ENCODE results near the gene FAM110C. TPM values are rescaled to one million over a fixed set of nuclear protein-coding genes. Genes with fewer than 3 reads are reported as not detected.

FAM110C gene
- polyA plus RNA-seq, 1 of the 3 experiments (the other 2 are of a cell fraction): not detected

DNA sequence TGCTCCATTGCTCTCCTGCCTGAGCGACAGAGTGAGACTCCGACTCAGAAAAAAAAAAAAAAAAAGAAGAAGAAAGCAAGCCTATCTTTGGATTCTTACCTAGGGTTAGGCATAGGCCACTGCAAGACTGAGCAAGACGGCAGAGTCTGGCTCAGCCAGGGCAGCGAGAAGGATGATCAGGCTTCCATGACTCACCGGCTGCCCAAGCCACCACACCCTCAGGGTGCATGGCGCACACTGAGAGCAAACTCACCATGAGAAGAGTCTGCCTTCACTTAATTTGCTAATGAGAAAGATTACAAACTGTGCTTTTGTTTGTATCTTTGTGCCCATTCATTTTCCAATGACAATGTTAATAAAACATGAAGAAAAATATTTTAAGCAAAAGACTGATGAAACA is 8.2 kb downstream of the FAM110C start:
- POLR2A ChIA-PET: no interaction called here
- no peaks in the 10 kb centered on the region for H3K4me1 ChIP-seq (ENCODE audit: control insufficient read depth in 1 of 2, insufficient read depth in 2 of 2, low read depth in 1 of 2, low read length in 1 of 2)
- no peaks in the 10 kb centered on the region for H3K36me3 ChIP-seq (replicated peaks in 1 of 2; ENCODE audit: control insufficient read depth in 1 of 2, insufficient read depth in 2 of 2, low read length in 1 of 2)
- no peaks in the 10 kb centered on the region for H3K27me3 ChIP-seq (ENCODE audit: insufficient read depth)
- WGBS (ENCODE audit: low lambda C conversion rate): 20% methylated on average over 6 of the region's 6 CpGs
- H3K4me2 ChIP-seq: no peak overlapping the region
- H3K4me3 ChIP-seq (ENCODE audit: low read depth in 2 of 2, low read length in 1 of 2): no peak overlapping the region
- H3K79me2 ChIP-seq (ENCODE audit: insufficient read depth): no peaks in the 10 kb centered on the region
- H3K27ac ChIP-seq (ENCODE audit: low read depth in 2 of 2, low read length in 1 of 2): no peak overlapping the region
- no peak for DNase-seq
- H3K9me2 ChIP-seq: no peaks in the 10 kb centered on the region
- no peak overlapping the region for H3K9ac ChIP-seq
- H3F3A ChIP-seq (replicated peaks; ENCODE audit: insufficient read depth): no peaks in the 10 kb centered on the region
- CTCF ChIA-PET: no interaction called here
- no peaks in the 10 kb centered on the region for H4K20me1 ChIP-seq (ENCODE audit: insufficient read depth)
- no peak overlapping the region for H2AFZ ChIP-seq (ENCODE audit: low read depth)
- H3K9me3 ChIP-seq: no peaks in the 10 kb centered on the region
- TF ChIP-seq, protein P1, sequence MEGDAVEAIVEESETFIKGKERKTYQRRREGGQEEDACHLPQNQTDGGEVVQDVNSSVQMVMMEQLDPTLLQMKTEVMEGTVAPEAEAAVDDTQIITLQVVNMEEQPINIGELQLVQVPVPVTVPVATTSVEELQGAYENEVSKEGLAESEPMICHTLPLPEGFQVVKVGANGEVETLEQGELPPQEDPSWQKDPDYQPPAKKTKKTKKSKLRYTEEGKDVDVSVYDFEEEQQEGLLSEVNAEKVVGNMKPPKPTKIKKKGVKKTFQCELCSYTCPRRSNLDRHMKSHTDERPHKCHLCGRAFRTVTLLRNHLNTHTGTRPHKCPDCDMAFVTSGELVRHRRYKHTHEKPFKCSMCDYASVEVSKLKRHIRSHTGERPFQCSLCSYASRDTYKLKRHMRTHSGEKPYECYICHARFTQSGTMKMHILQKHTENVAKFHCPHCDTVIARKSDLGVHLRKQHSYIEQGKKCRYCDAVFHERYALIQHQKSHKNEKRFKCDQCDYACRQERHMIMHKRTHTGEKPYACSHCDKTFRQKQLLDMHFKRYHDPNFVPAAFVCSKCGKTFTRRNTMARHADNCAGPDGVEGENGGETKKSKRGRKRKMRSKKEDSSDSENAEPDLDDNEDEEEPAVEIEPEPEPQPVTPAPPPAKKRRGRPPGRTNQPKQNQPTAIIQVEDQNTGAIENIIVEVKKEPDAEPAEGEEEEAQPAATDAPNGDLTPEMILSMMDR (IDR thresholded peaks at IDR 0.05): no peak
- TF ChIP-seq TCF12 (IDR thresholded peaks at IDR 0.05): no peak
- no peak for TF ChIP-seq GABPA (IDR thresholded peaks at IDR 0.05; ENCODE audit: low read depth)
- no peak for TF ChIP-seq MEF2A (IDR thresholded peaks at IDR 0.05; ENCODE audit: borderline replicate concordance, low read depth)
- TF ChIP-seq MXI1 (IDR thresholded peaks at IDR 0.05; ENCODE audit: low read depth, low read length): no peak
- TF ChIP-seq FOXJ3 (CRISPR knock-in tag; IDR thresholded peaks at IDR 0.05): no peak
- TF ChIP-seq NRF1 (IDR thresholded peaks at IDR 0.05; ENCODE audit: low read depth, low read length): no peak
- no peak for TF ChIP-seq RFX5 (IDR thresholded peaks at IDR 0.05; ENCODE audit: low read length)
- TF ChIP-seq RXRA (IDR thresholded peaks at IDR 0.05; ENCODE audit: borderline replicate concordance, low read depth): no peak
- TF ChIP-seq FOSL2 (IDR thresholded peaks at IDR 0.05; ENCODE audit: borderline replicate concordance, low read depth): no peak
- TF ChIP-seq, protein P2, sequence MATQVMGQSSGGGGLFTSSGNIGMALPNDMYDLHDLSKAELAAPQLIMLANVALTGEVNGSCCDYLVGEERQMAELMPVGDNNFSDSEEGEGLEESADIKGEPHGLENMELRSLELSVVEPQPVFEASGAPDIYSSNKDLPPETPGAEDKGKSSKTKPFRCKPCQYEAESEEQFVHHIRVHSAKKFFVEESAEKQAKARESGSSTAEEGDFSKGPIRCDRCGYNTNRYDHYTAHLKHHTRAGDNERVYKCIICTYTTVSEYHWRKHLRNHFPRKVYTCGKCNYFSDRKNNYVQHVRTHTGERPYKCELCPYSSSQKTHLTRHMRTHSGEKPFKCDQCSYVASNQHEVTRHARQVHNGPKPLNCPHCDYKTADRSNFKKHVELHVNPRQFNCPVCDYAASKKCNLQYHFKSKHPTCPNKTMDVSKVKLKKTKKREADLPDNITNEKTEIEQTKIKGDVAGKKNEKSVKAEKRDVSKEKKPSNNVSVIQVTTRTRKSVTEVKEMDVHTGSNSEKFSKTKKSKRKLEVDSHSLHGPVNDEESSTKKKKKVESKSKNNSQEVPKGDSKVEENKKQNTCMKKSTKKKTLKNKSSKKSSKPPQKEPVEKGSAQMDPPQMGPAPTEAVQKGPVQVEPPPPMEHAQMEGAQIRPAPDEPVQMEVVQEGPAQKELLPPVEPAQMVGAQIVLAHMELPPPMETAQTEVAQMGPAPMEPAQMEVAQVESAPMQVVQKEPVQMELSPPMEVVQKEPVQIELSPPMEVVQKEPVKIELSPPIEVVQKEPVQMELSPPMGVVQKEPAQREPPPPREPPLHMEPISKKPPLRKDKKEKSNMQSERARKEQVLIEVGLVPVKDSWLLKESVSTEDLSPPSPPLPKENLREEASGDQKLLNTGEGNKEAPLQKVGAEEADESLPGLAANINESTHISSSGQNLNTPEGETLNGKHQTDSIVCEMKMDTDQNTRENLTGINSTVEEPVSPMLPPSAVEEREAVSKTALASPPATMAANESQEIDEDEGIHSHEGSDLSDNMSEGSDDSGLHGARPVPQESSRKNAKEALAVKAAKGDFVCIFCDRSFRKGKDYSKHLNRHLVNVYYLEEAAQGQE (IDR thresholded peaks at IDR 0.05; ENCODE audit: low read depth, low read length): no peak
- TF ChIP-seq, protein P3, sequence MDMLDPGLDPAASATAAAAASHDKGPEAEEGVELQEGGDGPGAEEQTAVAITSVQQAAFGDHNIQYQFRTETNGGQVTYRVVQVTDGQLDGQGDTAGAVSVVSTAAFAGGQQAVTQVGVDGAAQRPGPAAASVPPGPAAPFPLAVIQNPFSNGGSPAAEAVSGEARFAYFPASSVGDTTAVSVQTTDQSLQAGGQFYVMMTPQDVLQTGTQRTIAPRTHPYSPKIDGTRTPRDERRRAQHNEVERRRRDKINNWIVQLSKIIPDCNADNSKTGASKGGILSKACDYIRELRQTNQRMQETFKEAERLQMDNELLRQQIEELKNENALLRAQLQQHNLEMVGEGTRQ (IDR thresholded peaks at IDR 0.05; ENCODE audit: borderline replicate concordance, low read depth, low read length): no peak
- TF ChIP-seq, protein P4, sequence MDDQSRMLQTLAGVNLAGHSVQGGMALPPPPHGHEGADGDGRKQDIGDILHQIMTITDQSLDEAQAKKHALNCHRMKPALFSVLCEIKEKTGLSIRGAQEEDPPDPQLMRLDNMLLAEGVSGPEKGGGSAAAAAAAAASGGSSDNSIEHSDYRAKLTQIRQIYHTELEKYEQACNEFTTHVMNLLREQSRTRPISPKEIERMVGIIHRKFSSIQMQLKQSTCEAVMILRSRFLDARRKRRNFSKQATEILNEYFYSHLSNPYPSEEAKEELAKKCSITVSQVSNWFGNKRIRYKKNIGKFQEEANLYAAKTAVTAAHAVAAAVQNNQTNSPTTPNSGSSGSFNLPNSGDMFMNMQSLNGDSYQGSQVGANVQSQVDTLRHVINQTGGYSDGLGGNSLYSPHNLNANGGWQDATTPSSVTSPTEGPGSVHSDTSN (IDR thresholded peaks at IDR 0.05): no peak
- no peak for TF ChIP-seq SMC3 (IDR thresholded peaks at IDR 0.05; ENCODE audit: low read depth, low read length)

Data from SK-N-SH (cell line).